ENCODE results near the gene IDH3B.

- TF ChIP-seq POLR2A (IDR thresholded peaks at IDR 0.05) (no peak), POLR2AphosphoS5 (IDR thresholded peaks at IDR 0.05) (no peak)
- TF ChIP-seq, protein P1, sequence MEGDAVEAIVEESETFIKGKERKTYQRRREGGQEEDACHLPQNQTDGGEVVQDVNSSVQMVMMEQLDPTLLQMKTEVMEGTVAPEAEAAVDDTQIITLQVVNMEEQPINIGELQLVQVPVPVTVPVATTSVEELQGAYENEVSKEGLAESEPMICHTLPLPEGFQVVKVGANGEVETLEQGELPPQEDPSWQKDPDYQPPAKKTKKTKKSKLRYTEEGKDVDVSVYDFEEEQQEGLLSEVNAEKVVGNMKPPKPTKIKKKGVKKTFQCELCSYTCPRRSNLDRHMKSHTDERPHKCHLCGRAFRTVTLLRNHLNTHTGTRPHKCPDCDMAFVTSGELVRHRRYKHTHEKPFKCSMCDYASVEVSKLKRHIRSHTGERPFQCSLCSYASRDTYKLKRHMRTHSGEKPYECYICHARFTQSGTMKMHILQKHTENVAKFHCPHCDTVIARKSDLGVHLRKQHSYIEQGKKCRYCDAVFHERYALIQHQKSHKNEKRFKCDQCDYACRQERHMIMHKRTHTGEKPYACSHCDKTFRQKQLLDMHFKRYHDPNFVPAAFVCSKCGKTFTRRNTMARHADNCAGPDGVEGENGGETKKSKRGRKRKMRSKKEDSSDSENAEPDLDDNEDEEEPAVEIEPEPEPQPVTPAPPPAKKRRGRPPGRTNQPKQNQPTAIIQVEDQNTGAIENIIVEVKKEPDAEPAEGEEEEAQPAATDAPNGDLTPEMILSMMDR (IDR thresholded peaks at IDR 0.05) = no peak
Measured at GRCh38 chr20:2624190-2624589, 39.8 kb downstream of the IDH3B start.
